ENCODE results near the gene MAP3K2.

DNA sequence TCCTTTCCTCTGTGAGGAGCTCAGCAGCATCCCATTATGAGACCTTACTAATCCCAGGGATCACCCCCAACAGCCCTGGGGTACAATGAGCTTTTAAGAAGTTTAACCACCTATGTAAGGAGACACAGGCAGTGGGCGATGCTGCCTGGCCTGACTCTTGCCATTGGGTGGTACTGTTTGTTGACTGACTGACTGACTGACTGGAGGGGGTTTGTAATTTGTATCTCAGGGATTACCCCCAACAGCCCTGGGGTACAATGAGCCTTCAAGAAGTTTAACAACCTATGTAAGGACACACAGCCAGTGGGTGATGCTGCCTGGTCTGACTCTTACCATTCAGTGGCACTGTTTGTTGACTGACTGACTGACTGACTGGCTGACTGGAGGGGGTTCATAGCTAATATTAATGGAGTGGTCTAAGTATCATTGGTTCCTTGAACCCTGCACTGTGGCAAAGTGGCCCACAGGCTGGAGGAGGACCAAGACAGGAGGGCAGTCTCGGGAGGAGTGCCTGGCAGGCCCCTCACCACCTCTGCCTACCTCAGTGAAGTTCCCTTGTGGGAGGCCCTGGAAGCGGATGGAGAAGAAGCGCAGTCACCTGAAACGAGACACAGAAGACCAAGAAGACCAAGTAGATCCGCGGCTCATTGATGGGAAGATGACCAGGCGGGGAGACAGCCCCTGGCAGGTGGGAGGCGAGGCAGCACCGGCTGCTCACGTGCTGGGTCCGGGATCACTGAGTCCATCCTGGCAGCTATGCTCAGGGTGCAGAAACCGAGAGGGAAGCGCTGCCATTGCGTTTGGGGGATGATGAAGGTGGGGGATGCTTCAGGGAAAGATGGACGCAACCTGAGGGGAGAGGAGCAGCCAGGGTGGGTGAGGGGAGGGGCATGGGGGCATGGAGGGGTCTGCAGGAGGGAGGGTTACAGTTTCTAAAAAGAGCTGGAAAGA, 38.0 kb upstream of the MAP3K2 start:
- TF ChIP-seq, protein P1, sequence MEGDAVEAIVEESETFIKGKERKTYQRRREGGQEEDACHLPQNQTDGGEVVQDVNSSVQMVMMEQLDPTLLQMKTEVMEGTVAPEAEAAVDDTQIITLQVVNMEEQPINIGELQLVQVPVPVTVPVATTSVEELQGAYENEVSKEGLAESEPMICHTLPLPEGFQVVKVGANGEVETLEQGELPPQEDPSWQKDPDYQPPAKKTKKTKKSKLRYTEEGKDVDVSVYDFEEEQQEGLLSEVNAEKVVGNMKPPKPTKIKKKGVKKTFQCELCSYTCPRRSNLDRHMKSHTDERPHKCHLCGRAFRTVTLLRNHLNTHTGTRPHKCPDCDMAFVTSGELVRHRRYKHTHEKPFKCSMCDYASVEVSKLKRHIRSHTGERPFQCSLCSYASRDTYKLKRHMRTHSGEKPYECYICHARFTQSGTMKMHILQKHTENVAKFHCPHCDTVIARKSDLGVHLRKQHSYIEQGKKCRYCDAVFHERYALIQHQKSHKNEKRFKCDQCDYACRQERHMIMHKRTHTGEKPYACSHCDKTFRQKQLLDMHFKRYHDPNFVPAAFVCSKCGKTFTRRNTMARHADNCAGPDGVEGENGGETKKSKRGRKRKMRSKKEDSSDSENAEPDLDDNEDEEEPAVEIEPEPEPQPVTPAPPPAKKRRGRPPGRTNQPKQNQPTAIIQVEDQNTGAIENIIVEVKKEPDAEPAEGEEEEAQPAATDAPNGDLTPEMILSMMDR (IDR thresholded peaks at IDR 0.05): no peak
- no peak for TF ChIP-seq POLR2AphosphoS5 (IDR thresholded peaks at IDR 0.05)

All from transverse colon (tissue), 4 donors.